DND-41 (cell line): ENCODE results near the gene OCA2.

Experiments used
- CTCF ChIP-seq: IDR thresholded peaks from 2 replicates; pipeline ENCODE4 v1.5.1; 2012; ENCODE audit warnings: borderline replicate concordance, low read length, moderate library complexity, mild to moderate bottlenecking; ENCODE audit not compliant: poor library complexity, severe bottlenecking; ENCODE audit errors: extremely low read depth
- EZH2 ChIP-seq: IDR thresholded peaks from 3 replicates; pipeline ENCODE4 v1.6.1; 2012; ENCODE audit warnings: borderline replicate concordance, low read depth, mild to moderate bottlenecking, moderate library complexity, low read length, inconsistent platforms; ENCODE audit not compliant: severe bottlenecking

- no peak for TF ChIP-seq CTCF
- no peak for TF ChIP-seq EZH2
Observed at GRCh38 chr15:28115871-28116270, 16.8 kb upstream of the OCA2 start.
